ENCODE results near the gene ZC3H12D. TPM values are rescaled to one million over a fixed set of nuclear protein-coding genes. Genes with fewer than 3 reads are reported as not detected.

The ZC3H12D gene
- total and polyA plus RNA-seq, 9 of the 15 experiments (the other 6 are each of a cell fraction or from before 2014, with no cell fraction given), result 0.04 to 0.27 (median 0.05) TPM; not detected in 3

DNA sequence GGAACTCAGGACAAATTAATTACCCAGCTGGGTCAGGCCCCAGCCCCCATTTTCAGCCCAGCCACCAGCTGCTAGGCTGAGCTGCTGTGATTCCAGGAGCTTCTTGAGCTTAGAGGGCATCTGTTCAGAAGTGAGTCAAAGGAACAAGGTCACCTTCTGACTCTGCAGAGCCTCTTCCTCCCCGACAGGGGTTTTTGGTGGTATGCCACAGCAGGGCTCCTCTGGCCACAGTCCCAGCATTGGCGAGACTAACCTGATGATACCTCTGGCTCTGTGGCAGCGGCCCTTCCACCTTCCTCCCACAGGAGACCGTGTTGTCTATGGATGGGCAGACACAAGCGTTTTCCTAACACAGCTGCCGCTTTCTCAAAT, 39.7 kb downstream of the ZC3H12D start:
- no peak overlapping the region for H2AFZ ChIP-seq (ENCODE audit: low read depth, low read length)
- no peaks in the 10 kb centered on the region for H3K36me3 ChIP-seq (ENCODE audit: control insufficient read depth, insufficient read depth, low read length)
- peaks cover 3% of the 10 kb centered on the region; the same call in 1 of the 2 replicates for H3K9me3 ChIP-seq (replicated peaks; ENCODE audit: control insufficient read depth, insufficient read depth, low read depth, low read length)
- no peaks in the 10 kb centered on the region for H3K79me2 ChIP-seq (ENCODE audit: control insufficient read depth, insufficient read depth, low read length)
- intact Hi-C loops (cut with micrococcal nuclease) (no loop called here), in situ Hi-C loops (cut with MboI) (loop anchor here (25.0 kb wide), 1 partner anchor 883 kb away; no protein-coding TSS in a partner anchor)
- no peaks in the 10 kb centered on the region for H4K20me1 ChIP-seq (replicated peaks; ENCODE audit: control insufficient read depth, insufficient read depth, low read length)
- ChIA-PET CTCF (ENCODE audit: low intra/inter-chr PET ratio) (no interaction called here), POLR2A (interaction anchor here (1.8 to 2.0 kb wide), 2 partner anchors 10 to 17 kb away, joined by 6 to 8 read pairs; no protein-coding TSS in a partner anchor)
- TF ChIP-seq YY1 (IDR thresholded peaks at IDR 0.05; ENCODE audit: borderline replicate concordance in 1 of 3, control insufficient read depth in 1 of 3, extremely low read depth in 1 of 3, insufficient read depth in 3 of 3, insufficient read length in 1 of 3, insufficient replicate concordance in 2 of 3, low read depth in 1 of 3, low read length in 2 of 3) (no peak), RBBP5 (IDR thresholded peaks at IDR 0.05; ENCODE audit: borderline replicate concordance, insufficient read depth, low read length, poor library complexity, severe bottlenecking) (no peak), NCOA6 (IDR thresholded peaks at IDR 0.05) (no peak), SUPT5H (IDR thresholded peaks at IDR 0.05) (no peak), CCNT2 (IDR thresholded peaks at IDR 0.05; ENCODE audit: borderline replicate concordance, extremely low read depth, insufficient read length, low read depth, low read length) (no peak), SNAPC5 (CRISPR knock-in tag; IDR thresholded peaks at IDR 0.05) (no peak)
- TF ChIP-seq, protein P1, sequence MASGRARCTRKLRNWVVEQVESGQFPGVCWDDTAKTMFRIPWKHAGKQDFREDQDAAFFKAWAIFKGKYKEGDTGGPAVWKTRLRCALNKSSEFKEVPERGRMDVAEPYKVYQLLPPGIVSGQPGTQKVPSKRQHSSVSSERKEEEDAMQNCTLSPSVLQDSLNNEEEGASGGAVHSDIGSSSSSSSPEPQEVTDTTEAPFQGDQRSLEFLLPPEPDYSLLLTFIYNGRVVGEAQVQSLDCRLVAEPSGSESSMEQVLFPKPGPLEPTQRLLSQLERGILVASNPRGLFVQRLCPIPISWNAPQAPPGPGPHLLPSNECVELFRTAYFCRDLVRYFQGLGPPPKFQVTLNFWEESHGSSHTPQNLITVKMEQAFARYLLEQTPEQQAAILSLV (tag; IDR thresholded peaks at IDR 0.05), result no peak
- BruUV-seq (replicated peaks), result no TSS peak
- no peak for FAIRE-seq
- no peak for ATAC-seq
- no peak overlapping the region for H3K27ac ChIP-seq (ENCODE audit: extremely low read depth, low read depth, low read length)
- no peak for DNase-seq (ENCODE audit: extremely low read depth in 1 of 4, low spot score in 3 of 4)
- no peak overlapping the region for H3K9ac ChIP-seq (ENCODE audit: insufficient read depth in 1 of 2, low read depth in 2 of 2, low read length in 2 of 2)
- H3K4me2 ChIP-seq (ENCODE audit: insufficient read depth, low read length), result no peak overlapping the region
- WGBS (ENCODE audit: insufficient coverage, low coverage, missing lambda C conversion rate), result 3% methylated on average over 5 of the region's 6 CpGs
- no peaks in the 10 kb centered on the region for H3K9me1 ChIP-seq (ENCODE audit: control insufficient read depth, insufficient read depth, low read length)
- H3K4me1 ChIP-seq (replicated peaks in 1 of 2; ENCODE audit: control insufficient read depth in 2 of 2, insufficient read depth in 2 of 2, low read length in 2 of 2), result no peaks in the 10 kb centered on the region
- peaks cover 36 to 84% of the 10 kb centered on the region in 2 experiments for H3K27me3 ChIP-seq (ENCODE audit: control insufficient read depth in 2 of 2, insufficient read depth in 2 of 2, low read length in 2 of 2)
- H3K4me3 ChIP-seq, result no peak overlapping the region

Data from K562 (cell line).